Measurements from ENCODE around the gene PER3. TPM values are rescaled to one million over a fixed set of nuclear protein-coding genes. Genes with fewer than 3 reads are reported as not detected.

The PER3 gene
- total and polyA plus RNA-seq, 9 of the 15 experiments (the other 6 are each of a cell fraction or from before 2014, with no cell fraction given): 11.9 to 22.5 (median 14.6) TPM

- no peak for TF ChIP-seq ZNF655 (CRISPR knock-in tag; IDR thresholded peaks at IDR 0.05)
- 0 out of 2 replicates have a peak, but pooled peaks have one; percentile 34 for TF ChIP-seq TARDBP (IDR thresholded peaks at IDR 0.05)
- TF ChIP-seq E2F4 (CRISPR knock-in tag; IDR thresholded peaks at IDR 0.05; ENCODE audit: low read depth): no peak
- TF ChIP-seq SMAD4 (CRISPR knock-in tag; conservative IDR thresholded peaks at IDR 0.05): peak; percentile 47; the same call in 1 of the 2 replicates
- no peak for TF ChIP-seq ZSCAN32 (CRISPR knock-in tag; IDR thresholded peaks at IDR 0.05)
- TF ChIP-seq NFE2 (IDR thresholded peaks at IDR 0.05; ENCODE audit: low read depth): no peak
- no peak for TF ChIP-seq CBFA2T2 (conservative IDR thresholded peaks at IDR 0.05)
- no peak for TF ChIP-seq HSF4 (CRISPR knock-in tag; IDR thresholded peaks at IDR 0.05; ENCODE audit: borderline replicate concordance)
- TF ChIP-seq ZBTB8A (IDR thresholded peaks at IDR 0.05; ENCODE audit: partially characterized antibody): no peak
- no peak; the same call in 1 of the 2 replicates for TF ChIP-seq CREM (IDR thresholded peaks at IDR 0.05; ENCODE audit: low read depth)
- peak; percentile 84 for TF ChIP-seq RBFOX2 (IDR thresholded peaks at IDR 0.05; ENCODE audit: low read depth, low read length)
- no peak for TF ChIP-seq RCOR1 (IDR thresholded peaks at IDR 0.05; ENCODE audit: borderline replicate concordance in 1 of 2, low read depth in 2 of 2, low read length in 2 of 2)
- no peak for TF ChIP-seq POLR2AphosphoS2 (IDR thresholded peaks at IDR 0.05; ENCODE audit: low read length)
- TF ChIP-seq JUNB (CRISPR knock-in tag; conservative IDR thresholded peaks at IDR 0.05): no peak
- TF ChIP-seq ZNF232 (CRISPR knock-in tag; IDR thresholded peaks at IDR 0.05): no peak
- TF ChIP-seq RBM34 (IDR thresholded peaks at IDR 0.05; ENCODE audit: borderline replicate concordance, insufficient read depth, low read length): no peak
- no peak for TF ChIP-seq CBX8 (IDR thresholded peaks at IDR 0.05; ENCODE audit: borderline replicate concordance, extremely low read depth, low read depth, low read length, poor library complexity, severe bottlenecking)
- TF ChIP-seq ZNF77 (CRISPR knock-in tag; IDR thresholded peaks at IDR 0.05): no peak
- no peak for TF ChIP-seq CCNT2 (IDR thresholded peaks at IDR 0.05; ENCODE audit: borderline replicate concordance, extremely low read depth, insufficient read length, low read depth, low read length)
- no peak for TF ChIP-seq GTF3C2 (IDR thresholded peaks at IDR 0.05; ENCODE audit: borderline replicate concordance, extremely low read depth, insufficient read length)
- TF ChIP-seq PHF8 (IDR thresholded peaks at IDR 0.05; ENCODE audit: borderline replicate concordance, low read length): peak; percentile 91
- no peak for TF ChIP-seq ZNF12 (CRISPR knock-in tag; IDR thresholded peaks at IDR 0.05)
- TF ChIP-seq POLR2A (conservative IDR thresholded peaks at IDR 0.05): peak; percentile 86
- no peak for TF ChIP-seq BACH1 (tag; IDR thresholded peaks at IDR 0.05)
Measured at GRCh38 chr1:7827126-7827955, 43.2 kb downstream of the PER3 start (continued).

Measured in K562 (cell line).